HL-60 (cell line): ENCODE data around the gene NOP10.

Experiments
- CTCF ChIP-seq: IDR thresholded peaks from one replicate; pipeline ENCODE4 v1.5.1; 2011; ENCODE audit warnings: low read length, control low read depth, inconsistent platforms; ENCODE audit not compliant: insufficient read depth
- GABPA ChIP-seq: IDR thresholded peaks from 2 replicates; pipeline ENCODE4 v1.6.1; 2012; ENCODE audit warnings: low read depth
- POLR2AphosphoS5 ChIP-seq: IDR thresholded peaks from 2 replicates; pipeline ENCODE4 v1.6.1; 2012; ENCODE audit warnings: low read depth
- REST ChIP-seq: IDR thresholded peaks from 2 replicates; pipeline ENCODE4 v1.6.1; 2012; ENCODE audit warnings: low read depth; ENCODE audit not compliant: insufficient replicate concordance
- SPI1 ChIP-seq: IDR thresholded peaks from 2 replicates; pipeline ENCODE4 v1.6.1; 2012; ENCODE audit warnings: low read depth, mild to moderate bottlenecking, borderline replicate concordance

- TF ChIP-seq CTCF, result no peak
- TF ChIP-seq POLR2AphosphoS5, result no peak
- TF ChIP-seq REST, result no peak
- no peak for TF ChIP-seq GABPA
- no peak for TF ChIP-seq SPI1
Measured at GRCh38 chr15:34336991-34337556, 5.9 kb downstream of the NOP10 start.
